ENCODE data around the gene TPRA1.
"Not testable (repeated sequence)": the region's sequence is repeated elsewhere in the genome, so short reads cannot be mapped to it uniquely, and the experiment has no call there.

TPRA1 gene

DNA sequence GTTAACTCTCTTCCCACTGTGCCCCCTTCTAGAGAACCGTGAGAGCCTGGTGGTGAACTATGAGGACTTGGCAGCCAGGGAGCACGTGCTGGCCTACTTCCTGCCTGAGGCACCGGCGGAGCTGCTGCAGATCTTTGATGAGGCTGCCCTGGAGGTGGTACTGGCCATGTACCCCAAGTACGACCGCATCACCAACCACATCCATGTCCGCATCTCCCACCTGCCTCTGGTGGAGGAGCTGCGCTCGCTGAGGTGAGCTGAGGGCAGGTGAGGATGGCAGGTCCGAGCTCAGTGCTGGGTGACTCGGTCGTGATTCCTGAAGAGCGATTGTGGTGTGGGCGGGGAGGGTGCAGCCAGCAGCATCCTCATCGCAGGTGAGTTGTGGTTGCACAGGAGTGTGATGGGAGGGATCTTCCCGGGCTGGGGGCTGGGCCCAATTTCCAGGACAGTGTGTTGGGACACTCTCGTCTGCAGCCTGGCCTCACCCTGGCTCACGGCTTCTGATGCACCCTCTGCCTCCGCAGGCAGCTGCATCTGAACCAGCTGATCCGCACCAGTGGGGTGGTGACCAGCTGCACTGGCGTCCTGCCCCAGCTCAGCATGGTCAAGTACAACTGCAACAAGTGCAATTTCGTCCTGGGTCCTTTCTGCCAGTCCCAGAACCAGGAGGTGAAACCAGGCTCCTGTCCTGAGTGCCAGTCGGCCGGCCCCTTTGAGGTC lies 15.7 kb upstream of the TPRA1 start:
- Mint-ChIP-seq H3K9me3 (no peaks in the 10 kb centered on the region), H3K27ac (no peak overlapping the region)

DNA sequence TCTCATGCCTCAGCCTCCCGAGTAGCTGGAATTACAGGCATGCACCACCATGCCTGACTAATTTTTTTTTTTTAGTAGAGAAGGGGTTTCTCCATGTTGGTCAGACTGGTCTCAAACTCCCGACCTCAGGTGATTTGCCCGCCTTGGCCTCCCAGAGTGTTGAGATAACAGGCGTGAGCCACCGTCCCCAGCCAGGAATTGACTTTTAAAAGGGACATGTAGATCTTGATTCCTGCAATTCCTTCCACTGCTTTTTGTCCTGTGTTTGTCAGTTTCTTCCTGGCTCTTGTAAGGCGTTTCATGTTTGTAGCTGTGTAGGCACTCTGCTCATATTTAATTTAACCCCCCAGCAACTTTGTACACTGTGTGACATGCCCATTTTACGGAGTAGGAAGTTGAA lies 15.0 kb upstream of the TPRA1 start:
- not testable (repeated sequence) for H3K27ac Mint-ChIP-seq, ATAC-seq, H3K4me3 Mint-ChIP-seq, DNase-seq, H3K27me3 Mint-ChIP-seq, H3K9me3 Mint-ChIP-seq
- peaks cover 42% of the 10 kb centered on the region for H3K4me1 Mint-ChIP-seq

More for the DNA sequence above, 15.7 kb upstream of the TPRA1 start:
- Mint-ChIP-seq H3K4me3 (no peak overlapping the region), H3K4me1 (peaks cover 35% of the 10 kb centered on the region), H3K27me3 (no peaks in the 10 kb centered on the region)
- no peak for DNase-seq
- no peak for ATAC-seq

DNA sequence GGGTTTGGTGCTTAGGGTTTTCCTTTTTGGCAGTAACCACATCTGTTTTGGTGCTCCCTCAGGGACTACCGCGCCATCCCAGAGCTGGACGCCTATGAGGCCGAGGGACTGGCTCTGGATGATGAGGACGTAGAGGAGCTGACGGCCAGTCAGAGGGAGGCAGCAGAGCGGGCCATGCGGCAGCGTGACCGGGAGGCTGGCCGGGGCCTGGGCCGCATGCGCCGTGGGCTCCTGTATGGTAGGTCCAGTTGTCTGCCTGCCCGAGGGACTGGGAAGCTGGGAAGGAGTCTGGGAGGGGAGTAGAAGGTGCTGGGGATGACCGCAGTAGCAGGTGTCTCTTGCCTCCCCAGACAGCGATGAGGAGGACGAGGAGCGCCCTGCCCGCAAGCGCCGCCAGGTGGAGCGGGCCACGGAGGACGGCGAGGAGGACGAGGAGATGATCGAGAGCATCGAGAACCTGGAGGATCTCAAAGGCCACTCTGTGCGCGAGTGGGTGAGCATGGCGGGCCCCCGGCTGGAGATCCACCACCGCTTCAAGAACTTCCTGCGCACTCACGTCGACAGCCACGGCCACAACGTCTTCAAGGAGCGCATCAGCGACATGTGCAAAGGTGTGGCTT lies 14.1 kb upstream of the TPRA1 start:
- peak overlapping the region in 1 of 2 donors; percentile 83 for H3K27ac Mint-ChIP-seq
- peaks cover 47% of the 10 kb centered on the region for H3K4me1 Mint-ChIP-seq
- ATAC-seq: no peak
- DNase-seq: no peak
- H3K4me3 Mint-ChIP-seq: no peak overlapping the region
- no peaks in the 10 kb centered on the region for H3K27me3 Mint-ChIP-seq
- no peaks in the 10 kb centered on the region for H3K9me3 Mint-ChIP-seq

DNA sequence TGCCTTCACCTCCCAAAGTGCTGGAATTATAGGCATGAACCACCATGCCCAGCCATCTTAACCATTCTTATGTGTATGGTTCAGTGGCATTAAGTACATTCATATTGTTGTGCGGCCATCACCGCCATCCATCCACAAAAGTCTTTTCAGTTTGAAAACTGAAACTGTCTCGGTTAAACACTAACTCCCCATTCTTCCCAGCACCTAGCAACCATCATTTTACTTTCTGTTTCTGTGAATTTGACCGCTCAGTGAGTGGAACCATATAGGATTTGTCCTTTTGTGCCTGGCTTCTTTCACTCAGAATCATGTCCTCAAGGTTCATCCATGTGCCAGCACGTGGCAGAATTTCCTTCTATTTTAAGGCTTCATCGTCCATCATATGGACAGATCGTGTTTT lies 13.5 kb upstream of the TPRA1 start:
- H3K4me1 Mint-ChIP-seq: peaks cover 49% of the 10 kb centered on the region
- no peak overlapping the region for H3K4me3 Mint-ChIP-seq
- no peak overlapping the region for H3K27ac Mint-ChIP-seq
- H3K9me3 Mint-ChIP-seq: no peaks in the 10 kb centered on the region
- ATAC-seq: no peak
- no peaks in the 10 kb centered on the region for H3K27me3 Mint-ChIP-seq
- no peak for DNase-seq

DNA sequence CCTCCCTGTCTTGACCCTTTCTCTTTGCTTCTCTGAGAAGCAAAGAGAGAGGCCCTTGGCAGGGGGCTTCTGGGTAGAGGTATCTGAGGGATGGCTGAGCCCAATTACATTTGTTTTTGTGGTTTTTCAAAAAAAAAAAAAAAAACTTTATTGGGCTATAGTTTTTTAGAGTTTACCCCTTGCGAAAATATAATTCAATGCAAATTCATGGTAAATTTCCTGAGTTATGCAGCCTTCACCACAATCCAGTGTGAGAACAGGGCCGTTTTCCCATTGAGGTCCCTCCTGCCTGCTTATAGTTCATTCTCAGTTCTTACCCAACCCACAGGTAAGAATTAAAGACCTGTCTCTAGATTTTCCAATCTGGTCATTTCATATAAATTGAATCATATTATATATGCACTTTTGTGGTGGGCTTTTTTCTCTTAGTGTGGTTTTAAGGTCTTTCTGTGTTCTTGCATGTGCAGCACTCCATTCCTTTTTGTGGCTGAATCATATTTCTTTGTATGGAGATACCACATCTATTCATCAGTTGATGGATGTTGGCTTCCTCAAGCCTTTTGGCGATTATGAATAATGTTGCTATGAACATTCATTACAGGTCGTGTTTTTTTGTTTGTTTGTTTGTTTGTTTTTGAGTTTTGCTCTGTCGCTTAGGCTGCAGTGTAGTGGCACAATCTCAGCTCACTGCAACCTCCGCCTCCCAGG lies 10.4 kb upstream of the TPRA1 start:
- Mint-ChIP-seq H3K9me3 (no peaks in the 10 kb centered on the region), H3K27me3 (no peaks in the 10 kb centered on the region), H3K4me1 (peaks cover 63% of the 10 kb centered on the region), H3K27ac (peak overlapping the region; percentile 33 to 54), H3K4me3 (peak overlapping the region; percentile 50 to 100)
- DNase-seq (no peak), ATAC-seq (no peak)

DNA sequence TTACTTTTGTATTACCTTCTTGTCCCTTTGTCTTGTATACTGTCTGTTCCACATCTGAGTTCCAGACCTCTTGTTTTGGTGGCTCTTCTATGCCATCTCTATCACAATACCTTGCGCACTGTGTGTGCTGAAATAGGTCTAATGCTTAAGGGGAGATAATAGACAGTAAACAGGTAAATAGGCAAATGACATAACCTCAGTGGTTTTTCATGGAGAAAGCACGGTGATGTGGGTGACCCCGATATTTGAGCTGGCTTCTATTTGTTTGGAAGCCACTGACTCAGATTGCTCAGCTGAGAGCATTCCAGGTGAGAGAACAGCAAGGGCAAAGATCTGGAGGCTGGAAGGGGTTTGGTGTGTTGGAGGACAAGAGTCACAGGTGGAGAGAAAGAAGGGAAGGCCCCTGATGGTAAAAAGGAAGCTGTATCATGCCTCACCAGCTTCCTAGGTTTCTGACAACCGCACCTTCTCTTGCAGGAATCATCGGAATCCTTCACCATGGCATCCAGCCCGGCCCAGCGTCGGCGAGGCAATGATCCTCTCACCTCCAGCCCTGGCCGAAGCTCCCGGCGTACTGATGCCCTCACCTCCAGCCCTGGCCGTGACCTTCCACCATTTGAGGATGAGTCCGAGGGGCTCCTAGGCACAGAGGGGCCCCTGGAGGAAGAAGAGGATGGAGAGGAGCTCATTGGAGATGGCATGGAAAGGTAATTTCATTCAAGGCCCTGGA lies 8.5 kb upstream of the TPRA1 start:
- no peaks in the 10 kb centered on the region for H3K9me3 Mint-ChIP-seq
- no peak for ATAC-seq
- peak overlapping the region; percentile 95 to 99 for H3K27ac Mint-ChIP-seq
- peak overlapping the region; percentile 87 to 100 for H3K4me3 Mint-ChIP-seq
- H3K27me3 Mint-ChIP-seq: no peaks in the 10 kb centered on the region
- no peak for DNase-seq
- peaks cover 55% of the 10 kb centered on the region for H3K4me1 Mint-ChIP-seq

DNA sequence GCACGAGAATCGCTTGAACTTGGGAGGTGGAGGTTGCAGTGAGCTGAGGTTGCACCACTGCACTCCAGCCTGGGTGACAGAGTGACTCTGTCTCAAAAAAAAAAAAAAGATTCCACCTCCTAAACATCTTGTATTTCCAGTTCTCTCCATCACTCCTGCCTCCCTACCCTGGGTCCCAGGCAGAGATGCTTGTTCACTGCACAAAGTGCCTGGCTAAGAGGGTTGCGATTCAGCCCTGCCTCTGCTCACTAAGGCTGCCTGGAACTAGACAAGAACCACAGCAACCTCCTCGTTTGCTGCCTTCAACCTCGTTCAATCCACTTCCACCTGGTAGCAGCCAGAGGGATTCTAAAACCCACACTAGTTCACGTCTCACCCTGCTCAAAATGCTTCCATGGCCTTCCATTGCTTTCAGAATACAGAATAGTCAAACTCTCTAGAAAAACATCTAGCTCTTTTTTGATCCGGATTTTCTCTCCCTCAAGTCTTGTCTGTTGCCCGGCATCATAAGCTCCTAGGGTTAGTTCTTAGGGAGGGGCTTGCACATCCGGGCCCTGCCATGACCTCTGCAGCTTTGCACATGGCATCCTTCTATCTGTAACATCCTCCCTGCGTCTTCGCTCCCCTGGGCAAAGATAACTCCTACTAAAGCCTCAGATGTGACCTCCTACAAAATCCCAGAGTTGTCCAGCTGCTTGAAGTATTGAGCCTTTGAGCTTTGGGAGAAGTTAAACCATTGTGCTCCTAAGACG lies 6.7 kb upstream of the TPRA1 start:
- peak overlapping the region; percentile 87 to 100 for H3K4me3 Mint-ChIP-seq
- H3K4me1 Mint-ChIP-seq: peaks cover 55% of the 10 kb centered on the region
- peak overlapping the region; percentile 95 to 97 for H3K27ac Mint-ChIP-seq
- no peaks in the 10 kb centered on the region for H3K9me3 Mint-ChIP-seq
- ATAC-seq (no peak), DNase-seq (no peak)
- H3K27me3 Mint-ChIP-seq: no peaks in the 10 kb centered on the region

DNA sequence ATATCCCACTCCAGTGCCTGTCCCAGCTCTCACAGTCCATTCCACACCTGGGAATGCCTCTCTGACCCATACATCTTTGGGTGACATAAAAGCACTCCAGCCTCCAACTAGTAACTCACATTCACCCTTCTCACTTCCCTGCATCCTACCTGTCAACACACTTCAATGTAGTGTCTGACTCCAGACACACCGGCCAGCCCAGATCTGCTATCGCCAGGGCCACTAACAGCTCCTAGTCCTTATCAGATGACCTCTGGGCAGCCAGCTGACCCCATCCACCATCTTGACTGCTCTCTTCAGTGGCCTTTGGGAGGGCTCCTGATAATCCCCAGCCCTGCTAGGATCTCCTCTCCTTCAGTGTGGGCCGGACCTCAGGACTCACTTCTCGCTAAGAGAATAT lies 4.8 kb upstream of the TPRA1 start:
- H3K27me3 Mint-ChIP-seq: no peaks in the 10 kb centered on the region
- ATAC-seq (no peak), DNase-seq (no peak)
- H3K9me3 Mint-ChIP-seq: no peaks in the 10 kb centered on the region
- H3K27ac Mint-ChIP-seq: no peak overlapping the region
- H3K4me3 Mint-ChIP-seq: no peak overlapping the region
- H3K4me1 Mint-ChIP-seq: peaks cover 47% of the 10 kb centered on the region

DNA sequence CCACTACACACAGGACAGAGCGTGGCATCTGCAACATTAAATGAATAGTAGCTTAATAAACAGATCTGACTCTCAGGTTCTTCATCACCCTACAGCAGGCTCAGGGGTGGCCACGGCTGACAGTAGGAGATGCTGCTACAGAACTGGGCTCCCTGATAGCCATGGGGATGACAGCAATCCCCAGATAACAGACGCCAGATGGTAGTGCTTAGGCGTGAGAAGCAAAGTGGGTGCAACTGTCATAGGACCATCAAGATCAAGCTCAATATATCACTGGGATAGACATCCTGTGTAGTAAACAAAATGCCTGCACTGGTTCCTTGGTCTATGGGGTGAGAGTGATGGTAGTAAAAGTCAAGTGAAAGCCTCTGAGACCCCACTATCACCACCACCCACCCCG lies 2.6 kb upstream of the TPRA1 start:
- H3K4me1 Mint-ChIP-seq: peaks cover 51% of the 10 kb centered on the region
- H3K9me3 Mint-ChIP-seq: no peaks in the 10 kb centered on the region
- H3K27me3 Mint-ChIP-seq: no peaks in the 10 kb centered on the region
- ATAC-seq: no peak
- no peak for DNase-seq
- no peak overlapping the region for H3K27ac Mint-ChIP-seq
- H3K4me3 Mint-ChIP-seq: no peak overlapping the region

DNA sequence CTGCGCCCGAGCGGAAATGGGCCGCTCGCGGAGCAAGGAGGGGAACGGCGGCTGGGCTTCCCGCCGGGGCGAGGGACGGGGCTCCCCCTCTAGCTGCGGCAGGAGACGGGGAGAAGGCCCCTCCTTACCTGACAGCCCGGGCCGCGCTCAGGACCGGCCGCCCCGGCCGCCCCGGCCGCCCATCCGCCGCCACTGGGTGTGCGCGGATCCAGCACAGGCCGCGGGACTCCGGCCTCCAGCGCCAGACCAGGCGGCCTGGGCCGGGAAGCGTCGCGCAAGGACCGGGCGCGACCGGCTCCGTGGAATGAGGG lies 296 bp downstream of the TPRA1 start:
- peak in 1 of 2 donors; percentile 53 for DNase-seq
- peak overlapping the region; percentile 89 to 94 for H3K4me3 Mint-ChIP-seq
- peak overlapping the region; percentile 97 to 98 for H3K27ac Mint-ChIP-seq
- no peaks in the 10 kb centered on the region for H3K27me3 Mint-ChIP-seq
- H3K9me3 Mint-ChIP-seq: no peaks in the 10 kb centered on the region
- peaks cover 54% of the 10 kb centered on the region for H3K4me1 Mint-ChIP-seq
- peak; percentile 53 for ATAC-seq

DNA sequence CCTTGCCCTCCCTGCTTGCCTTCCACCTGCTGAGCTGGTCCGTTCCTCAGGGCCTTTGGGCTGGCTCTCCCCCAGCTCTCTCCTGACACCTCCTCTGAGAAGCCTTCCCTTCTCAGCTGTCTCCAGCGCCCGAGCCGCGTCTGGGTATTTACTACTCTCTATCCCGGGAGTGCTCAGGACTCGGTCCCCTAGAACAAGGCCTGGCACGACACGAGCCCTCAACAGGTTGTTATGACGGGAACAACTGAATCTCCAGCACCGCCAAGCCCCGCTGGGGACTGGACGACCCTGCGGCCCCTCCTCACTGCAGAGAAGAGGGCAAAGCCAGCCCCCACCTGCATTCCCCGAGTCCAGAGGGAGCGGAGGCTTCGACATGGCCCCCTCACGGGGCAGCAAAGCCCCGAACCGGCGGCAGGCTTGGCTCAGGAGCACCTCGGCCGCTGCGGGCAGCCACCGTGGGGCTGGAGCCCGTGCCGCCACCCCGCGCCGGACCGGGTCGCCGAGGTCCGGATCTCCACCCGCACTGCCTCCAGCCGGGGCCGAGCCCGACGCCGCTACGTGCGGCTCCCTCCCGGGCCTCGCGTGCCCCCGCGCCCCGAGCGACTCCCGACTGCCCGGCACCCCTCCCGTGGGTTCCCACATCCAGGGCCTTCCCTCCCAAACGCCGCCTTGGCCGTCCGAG lies 792 bp downstream of the TPRA1 start:
- ATAC-seq (peak; percentile 1), DNase-seq (peak; percentile 28 to 37)
- Mint-ChIP-seq H3K27me3 (no peaks in the 10 kb centered on the region), H3K27ac (peak overlapping the region; percentile 75 to 97), H3K4me1 (peaks cover 57% of the 10 kb centered on the region), H3K9me3 (no peaks in the 10 kb centered on the region), H3K4me3 (peak overlapping the region; percentile 89 to 94)

DNA sequence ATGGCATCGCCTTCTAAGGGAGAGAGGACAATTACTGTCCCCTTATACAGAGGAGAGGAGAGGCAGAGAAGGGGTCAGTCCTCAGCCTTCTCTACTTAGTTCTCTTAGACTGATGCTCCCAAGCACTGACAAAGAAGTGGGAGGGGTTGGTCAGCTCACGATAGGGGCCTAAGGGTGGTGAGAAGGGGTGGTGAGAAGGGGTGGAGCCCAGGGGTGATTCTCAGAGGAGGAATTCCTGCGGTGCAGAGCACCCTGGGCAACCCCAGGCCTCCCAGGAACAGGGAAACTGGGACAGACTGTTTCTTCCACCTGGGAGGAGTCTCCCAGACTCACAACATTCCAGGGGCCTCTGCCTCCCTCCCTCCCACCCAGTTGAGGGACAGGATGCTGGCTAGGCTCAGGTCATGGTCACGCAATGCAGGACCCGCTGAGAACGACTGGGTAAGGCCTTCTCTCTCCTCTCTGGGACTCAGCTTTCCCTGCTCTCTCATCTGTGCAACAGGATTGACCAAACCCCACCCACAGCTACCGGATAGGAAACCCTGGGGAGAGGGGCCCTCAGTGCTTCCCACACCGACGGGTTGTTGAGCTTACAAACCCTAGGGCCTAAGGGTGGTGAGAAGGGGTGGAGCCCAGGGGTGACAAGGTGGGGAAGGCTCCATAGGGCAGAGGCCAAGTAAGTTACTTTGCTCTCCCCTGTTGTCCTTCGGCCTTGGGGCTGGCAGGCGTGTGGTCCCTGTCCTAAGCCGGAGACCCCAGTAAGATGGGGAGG lies 1.5 kb downstream of the TPRA1 start:
- Mint-ChIP-seq H3K27me3 (no peaks in the 10 kb centered on the region), H3K27ac (peak overlapping the region; percentile 70 to 82), H3K9me3 (no peaks in the 10 kb centered on the region), H3K4me1 (peaks cover 57% of the 10 kb centered on the region), H3K4me3 (peak overlapping the region; percentile 85 to 94)
- peak; percentile 19 for ATAC-seq
- DNase-seq: peak; percentile 24 to 33

DNA sequence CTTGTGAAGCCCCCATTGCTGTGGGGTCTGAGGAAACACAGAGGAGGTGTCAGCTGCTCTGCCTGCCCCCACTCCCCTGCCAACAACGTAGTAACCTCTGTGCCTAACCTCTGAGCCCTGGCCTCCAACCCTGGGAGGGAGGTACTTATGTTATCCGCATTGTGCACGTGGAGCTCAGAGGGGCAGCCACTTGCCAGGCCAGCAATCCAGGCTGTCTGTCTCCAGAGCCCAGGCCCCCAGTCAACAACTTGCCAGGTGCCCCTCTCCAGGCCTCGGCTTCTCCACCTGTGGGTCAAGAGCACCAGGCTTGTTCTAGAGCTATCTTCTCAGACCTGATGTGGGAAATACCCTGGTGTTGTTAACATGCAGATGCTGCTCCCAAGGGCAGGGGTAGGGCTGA lies 2.7 kb downstream of the TPRA1 start:
- Mint-ChIP-seq H3K4me3 (peak overlapping the region in 1 of 2 donors; percentile 18), H3K27ac (no peak overlapping the region), H3K9me3 (no peaks in the 10 kb centered on the region), H3K27me3 (no peaks in the 10 kb centered on the region), H3K4me1 (peaks cover 54% of the 10 kb centered on the region)
- ATAC-seq: no peak
- no peak for DNase-seq

DNA sequence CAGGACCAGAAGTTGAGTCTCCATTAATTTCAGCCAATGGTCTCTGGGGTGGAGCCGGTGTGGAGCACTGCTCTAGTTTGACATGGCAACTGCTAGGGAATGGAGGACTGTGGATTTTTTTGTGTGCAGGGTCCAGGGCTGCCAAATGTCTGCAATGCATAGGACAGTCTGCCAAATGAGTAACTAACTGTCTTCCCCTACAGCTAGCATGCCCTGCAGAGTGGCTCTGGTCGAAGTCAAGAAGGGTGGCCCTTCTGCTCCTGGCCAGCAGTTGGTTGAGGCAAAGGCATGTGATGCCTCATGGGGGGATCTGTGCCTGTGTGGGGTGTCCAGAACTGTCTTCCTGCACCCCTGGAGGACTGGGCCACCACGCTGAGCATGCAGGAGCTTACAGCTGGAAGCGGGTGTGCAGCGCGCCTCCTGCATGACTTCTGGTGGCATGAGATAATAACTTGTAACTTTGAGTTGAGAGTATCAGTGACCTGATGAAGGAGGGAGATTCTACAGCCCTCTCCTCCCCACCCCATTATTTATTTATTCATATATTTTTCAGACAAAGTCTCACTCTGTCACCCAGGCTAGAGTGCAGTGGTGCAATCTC lies 4.6 kb downstream of the TPRA1 start:
- Mint-ChIP-seq H3K4me1 (peaks cover 44% of the 10 kb centered on the region), H3K9me3 (no peaks in the 10 kb centered on the region), H3K27ac (no peak overlapping the region), H3K4me3 (no peak overlapping the region), H3K27me3 (no peaks in the 10 kb centered on the region)
- ATAC-seq (no peak), DNase-seq (no peak)
